ENCODE measurements around the gene GLIPR1. TPM values are rescaled to one million over a fixed set of nuclear protein-coding genes. Genes with fewer than 3 reads are reported as not detected.
"Not testable (repeated sequence)": the region's sequence is repeated elsewhere in the genome, so short reads cannot be mapped to it uniquely, and the experiment has no call there.

GLIPR1 gene
- total RNA-seq, 1 experiment from 2014 or later = 36.4 TPM

DNA sequence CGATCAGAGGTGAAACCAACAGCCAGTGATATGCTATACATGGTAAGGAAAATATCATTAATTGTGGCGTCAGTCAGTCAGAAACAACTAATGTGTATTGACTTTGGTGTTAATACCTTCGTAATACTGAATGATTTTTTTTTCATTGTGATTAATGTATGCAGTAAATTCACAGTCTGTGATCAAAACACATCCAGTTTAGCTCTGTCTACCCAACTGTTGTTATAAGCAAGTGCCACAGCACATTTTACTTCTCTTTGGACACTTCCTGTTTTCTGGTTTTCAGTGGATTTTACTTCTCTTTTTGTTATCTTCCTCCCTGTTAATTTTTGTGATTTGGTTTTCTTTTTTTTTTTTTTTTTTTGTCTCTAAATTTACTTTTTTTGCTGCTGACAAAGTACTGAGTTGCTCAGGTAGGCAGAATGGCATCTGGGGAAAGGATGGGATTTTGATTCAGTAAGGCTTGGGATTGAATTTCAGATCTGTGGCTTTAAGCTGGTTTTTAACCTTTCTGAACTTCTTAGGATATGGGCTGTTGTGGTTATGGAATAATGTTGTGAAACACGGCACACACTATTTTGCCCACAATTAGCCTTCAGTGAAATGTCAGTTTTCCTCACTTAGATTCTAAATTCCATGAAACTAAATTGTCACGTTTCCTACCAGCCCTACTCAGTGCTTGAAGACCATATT lies 604 bp downstream of the GLIPR1 start:
- Mint-ChIP-seq H3K27me3 (ENCODE audit: insufficient read depth, unreplicated experiment) (no peaks in the 10 kb centered on the region), H3K36me3 (ENCODE audit: insufficient read depth, unreplicated experiment) (no peaks in the 10 kb centered on the region), H3K27ac (ENCODE audit: low read depth, unreplicated experiment) (peak overlapping the region; percentile 94), H3K9me3 (ENCODE audit: unreplicated experiment) (no peaks in the 10 kb centered on the region), H3K4me3 (ENCODE audit: unreplicated experiment) (peak overlapping the region; percentile 66), H3K4me1 (ENCODE audit: insufficient read depth, unreplicated experiment) (peaks cover 41% of the 10 kb centered on the region)
- ChIA-PET CTCF (interaction anchor here (0.5 to 3.6 kb wide), 4 partner anchors 18 to 585 kb away, joined by 3 to 17 read pairs (median 4); partner anchors contain the start of gene GLIPR1L2), POLR2A (interaction anchor here (0.7 to 8.0 kb wide), 7 partner anchors 8 to 240 kb away, joined by 3 to 69 read pairs (median 3); partner anchors contain the start of genes GLIPR1L2 and KRR1)
- TSS peak; percentile 78 for BruUV-seq (replicated peaks)
- peak; percentile 46 for DNase-seq (ENCODE audit: unreplicated experiment)
- intact Hi-C loops (cut with micrococcal nuclease) = no loop called here
- TF ChIP-seq CTCF (IDR thresholded peaks at IDR 0.05; ENCODE audit: unreplicated experiment) = no peak

- Mint-ChIP-seq H3K9me3 (ENCODE audit: unreplicated experiment) (no peaks in the 10 kb centered on the region), H3K27ac (ENCODE audit: low read depth, unreplicated experiment) (peak overlapping the region; percentile 94), H3K36me3 (ENCODE audit: insufficient read depth, unreplicated experiment) (no peaks in the 10 kb centered on the region), H3K4me3 (ENCODE audit: unreplicated experiment) (peak overlapping the region; percentile 66), H3K4me1 (ENCODE audit: insufficient read depth, unreplicated experiment) (peaks cover 41% of the 10 kb centered on the region), H3K27me3 (ENCODE audit: insufficient read depth, unreplicated experiment) (no peaks in the 10 kb centered on the region)
- no peak for TF ChIP-seq CTCF (IDR thresholded peaks at IDR 0.05; ENCODE audit: unreplicated experiment)
- CTCF ChIA-PET = interaction anchor here (0.6 to 4.3 kb wide), 4 partner anchors 90 to 244 kb away, joined by 3 to 21 read pairs (median 10); partner anchors contain the start of genes GLIPR1L1 and GLIPR1L2
- no TSS peak for BruUV-seq (replicated peaks)
- DNase-seq (ENCODE audit: unreplicated experiment) = peak; percentile 66
- POLR2A ChIA-PET = interaction anchor here (4.8 to 8.0 kb wide), 2 partner anchors 30 to 91 kb away, joined by 29 to 69 read pairs; partner anchors contain the start of genes GLIPR1L2 and KRR1
- intact Hi-C loops (cut with micrococcal nuclease) = no loop called here
Observed at GRCh38 chr12:75481774-75482173, 1.2 kb downstream of the GLIPR1 start.

DNA sequence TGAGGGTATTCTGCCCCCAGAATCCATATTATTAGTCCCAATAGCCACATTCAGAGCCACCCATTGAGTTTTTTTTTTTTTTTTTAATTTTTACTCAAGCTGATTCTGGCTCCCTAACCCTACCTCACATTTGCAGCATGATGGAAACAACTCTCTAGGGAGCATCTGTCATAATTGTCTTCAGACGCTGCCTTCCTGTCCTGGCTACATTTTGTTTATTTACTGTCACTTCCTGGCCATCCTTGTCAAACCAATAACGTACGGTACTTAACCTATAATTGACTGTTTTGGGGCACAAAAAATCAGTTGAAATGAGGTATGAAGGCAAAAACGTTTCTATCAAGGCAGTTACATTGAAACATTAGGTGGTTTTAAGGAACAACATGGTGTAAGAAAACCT lies 2.1 kb downstream of the GLIPR1 start:
- H3K36me3 Mint-ChIP-seq (ENCODE audit: insufficient read depth, unreplicated experiment) = peaks cover 3% of the 10 kb centered on the region
- no peak for TF ChIP-seq CTCF (IDR thresholded peaks at IDR 0.05; ENCODE audit: unreplicated experiment)
- CTCF ChIA-PET = interaction anchor here (1.3 to 4.3 kb wide), 3 partner anchors 11 to 149 kb away, joined by 4 to 21 read pairs (median 16); partner anchors contain the start of gene GLIPR1L1
- H3K4me1 Mint-ChIP-seq (ENCODE audit: insufficient read depth, unreplicated experiment) = peaks cover 41% of the 10 kb centered on the region
- H3K27me3 Mint-ChIP-seq (ENCODE audit: insufficient read depth, unreplicated experiment) = no peaks in the 10 kb centered on the region
- POLR2A ChIA-PET = interaction anchor here (0.6 to 8.0 kb wide), 3 partner anchors 18 to 92 kb away, joined by 3 to 69 read pairs (median 29); partner anchors contain the start of genes GLIPR1L2 and KRR1
- no peak for DNase-seq (ENCODE audit: unreplicated experiment)
- H3K4me3 Mint-ChIP-seq (ENCODE audit: unreplicated experiment) = no peak overlapping the region
- H3K9me3 Mint-ChIP-seq (ENCODE audit: unreplicated experiment) = no peaks in the 10 kb centered on the region
- peak overlapping the region; percentile 94 for H3K27ac Mint-ChIP-seq (ENCODE audit: low read depth, unreplicated experiment)
- intact Hi-C loops (cut with micrococcal nuclease) = no loop called here
- no TSS peak for BruUV-seq (replicated peaks)

DNA sequence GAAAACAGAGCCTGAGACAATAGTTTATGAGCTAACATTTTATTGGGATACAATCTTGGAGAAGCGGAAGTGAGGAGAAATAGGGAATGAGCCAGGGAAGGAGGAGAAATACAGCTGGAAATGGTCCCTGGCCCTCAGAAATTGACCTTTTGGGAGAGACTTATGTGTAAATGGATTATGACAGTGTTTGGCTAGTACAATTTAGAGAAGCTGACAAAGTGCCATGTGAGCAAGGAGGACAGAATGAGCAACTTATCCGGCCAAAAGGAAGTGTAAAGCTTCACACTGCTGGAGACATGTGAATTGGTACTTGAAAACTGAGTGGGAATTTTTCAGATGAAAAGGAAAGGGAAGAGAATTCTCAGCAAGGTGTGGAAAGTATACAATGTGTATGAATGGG lies 2.9 kb downstream of the GLIPR1 start:
- CTCF ChIA-PET = interaction anchor here (0.7 to 4.3 kb wide), 9 partner anchors 12 to 775 kb away, joined by 3 to 21 read pairs (median 4); partner anchors contain the start of genes CAPS2 and GLIPR1L1
- no peak for DNase-seq (ENCODE audit: unreplicated experiment)
- TF ChIP-seq CTCF (IDR thresholded peaks at IDR 0.05; ENCODE audit: unreplicated experiment) = no peak
- H3K27me3 Mint-ChIP-seq (ENCODE audit: insufficient read depth, unreplicated experiment) = no peaks in the 10 kb centered on the region
- BruUV-seq (replicated peaks) = no TSS peak
- H3K4me1 Mint-ChIP-seq (ENCODE audit: insufficient read depth, unreplicated experiment) = peaks cover 41% of the 10 kb centered on the region
- no peak overlapping the region for H3K4me3 Mint-ChIP-seq (ENCODE audit: unreplicated experiment)
- peaks cover 9% of the 10 kb centered on the region for H3K36me3 Mint-ChIP-seq (ENCODE audit: insufficient read depth, unreplicated experiment)
- H3K9me3 Mint-ChIP-seq (ENCODE audit: unreplicated experiment) = no peaks in the 10 kb centered on the region
- POLR2A ChIA-PET = interaction anchor here (0.6 to 8.0 kb wide), 5 partner anchors 14 to 93 kb away, joined by 3 to 69 read pairs (median 3); partner anchors contain the start of genes GLIPR1L2 and KRR1
- intact Hi-C loops (cut with micrococcal nuclease) = no loop called here
- H3K27ac Mint-ChIP-seq (ENCODE audit: low read depth, unreplicated experiment) = peak overlapping the region; percentile 94

DNA sequence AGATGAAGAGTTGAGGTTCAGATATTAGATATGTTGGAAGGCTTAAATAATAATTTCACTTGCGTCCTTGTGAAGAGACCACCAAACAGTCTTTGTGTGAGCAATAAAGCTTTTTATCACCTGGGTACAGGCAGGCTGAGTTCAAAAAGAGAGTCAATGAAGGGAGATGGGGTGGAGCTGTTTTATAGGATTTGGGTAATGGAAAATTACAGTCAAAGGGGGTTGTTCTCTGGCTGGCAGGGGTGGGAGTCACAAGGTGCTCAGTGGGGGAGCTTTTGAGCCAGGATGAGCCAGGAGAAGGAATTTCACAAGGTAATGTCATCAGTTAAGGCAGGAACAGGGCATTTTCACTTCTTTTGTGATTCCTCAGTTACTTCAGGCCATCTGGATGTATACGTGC lies 3.9 kb downstream of the GLIPR1 start:
- DNase-seq (ENCODE audit: unreplicated experiment); BruUV-seq (replicated peaks); H3K4me3 Mint-ChIP-seq (ENCODE audit: unreplicated experiment); H3K9me3 Mint-ChIP-seq (ENCODE audit: unreplicated experiment); intact Hi-C loops (cut with micrococcal nuclease); H3K27me3 Mint-ChIP-seq (ENCODE audit: insufficient read depth, unreplicated experiment): not testable (repeated sequence)
- H3K27ac Mint-ChIP-seq (ENCODE audit: low read depth, unreplicated experiment) = peak overlapping the region; percentile 94
- H3K36me3 Mint-ChIP-seq (ENCODE audit: insufficient read depth, unreplicated experiment) = peaks cover 15% of the 10 kb centered on the region
- H3K4me1 Mint-ChIP-seq (ENCODE audit: insufficient read depth, unreplicated experiment) = peaks cover 43% of the 10 kb centered on the region
- ChIA-PET CTCF (interaction anchor here (0.6 to 4.3 kb wide), 19 partner anchors 8 to 795 kb away, joined by 3 to 21 read pairs (median 3); partner anchors contain the start of genes CAPS2, GLIPR1L1 and KRR1), POLR2A (interaction anchor here (1.3 to 8.0 kb wide), 2 partner anchors 23 to 94 kb away, joined by 4 to 69 read pairs; partner anchors contain the start of gene GLIPR1L2)
